ENCODE results near the gene LTC4S. TPM values are rescaled to one million over a fixed set of nuclear protein-coding genes. Genes with fewer than 3 reads are reported as not detected.

The LTC4S gene
- polyA plus RNA-seq, 1 donor from 2014 or later: 5.9 TPM

- no peak overlapping the region for H3K4me2 ChIP-seq (ENCODE audit: low read length)
- no peaks in the 10 kb centered on the region for H3K9me2 ChIP-seq (ENCODE audit: insufficient read depth, low read length)
- H3K9ac ChIP-seq (ENCODE audit: low read length): no peak overlapping the region
- H3K27me3 ChIP-seq (ENCODE audit: insufficient read depth, low read depth, low read length): no peaks in the 10 kb centered on the region
- peaks cover 8% of the 10 kb centered on the region for H3K36me3 ChIP-seq (ENCODE audit: insufficient read depth, low read length)
- no peaks in the 10 kb centered on the region for H3K79me2 ChIP-seq (replicated peaks; ENCODE audit: insufficient read depth, low read length)
- TF ChIP-seq EZH2 (IDR thresholded peaks at IDR 0.05; ENCODE audit: borderline replicate concordance, insufficient read depth, low read length, poor library complexity, severe bottlenecking): no peak
- TF ChIP-seq MXI1 (conservative IDR thresholded peaks at IDR 0.05; ENCODE audit: poor library complexity, severe bottlenecking): no peak
- no peak for TF ChIP-seq EP300 (conservative IDR thresholded peaks at IDR 0.05; ENCODE audit: poor library complexity, severe bottlenecking)
- no peak for TF ChIP-seq POLR2AphosphoS5 (IDR thresholded peaks at IDR 0.05)
- no peak for TF ChIP-seq CTCF (IDR thresholded peaks at IDR 0.05; ENCODE audit: poor library complexity, severe bottlenecking)
- no peak for TF ChIP-seq TAF1 (IDR thresholded peaks at IDR 0.05; ENCODE audit: low read depth)
- no peak for TF ChIP-seq SMC3 (conservative IDR thresholded peaks at IDR 0.05; ENCODE audit: poor library complexity)
- TF ChIP-seq RAD21 (conservative IDR thresholded peaks at IDR 0.05): no peak
- no peak for TF ChIP-seq REST (IDR thresholded peaks at IDR 0.05; ENCODE audit: borderline replicate concordance)
- H3K4me3 ChIP-seq (ENCODE audit: low read length): no peak overlapping the region
- H3F3A ChIP-seq (ENCODE audit: insufficient read depth, low read length, poor library complexity, severe bottlenecking): no peaks in the 10 kb centered on the region
- H2AFZ ChIP-seq (ENCODE audit: low read depth, low read length): no peak overlapping the region
- H4K20me1 ChIP-seq (ENCODE audit: insufficient read depth): no peaks in the 10 kb centered on the region
- no peak overlapping the region for H3K27ac ChIP-seq (ENCODE audit: low read length)
- H3K9me3 ChIP-seq (ENCODE audit: low read length): no peaks in the 10 kb centered on the region
Measured at GRCh38 chr5:179773686-179774040, 20.1 kb upstream of the LTC4S start.

- Histone ChIP-seq H2AFZ (ENCODE audit: low read depth, low read length) (no peak overlapping the region), H4K20me1 (ENCODE audit: insufficient read depth) (no peaks in the 10 kb centered on the region), H3K9me2 (ENCODE audit: insufficient read depth, low read length) (no peaks in the 10 kb centered on the region), H3K36me3 (ENCODE audit: insufficient read depth, low read length) (peaks cover 8% of the 10 kb centered on the region), H3F3A (ENCODE audit: insufficient read depth, low read length, poor library complexity, severe bottlenecking) (no peaks in the 10 kb centered on the region), H3K4me3 (ENCODE audit: low read length) (no peak overlapping the region), H3K27me3 (ENCODE audit: insufficient read depth, low read depth, low read length) (no peaks in the 10 kb centered on the region), H3K27ac (ENCODE audit: low read length) (no peak overlapping the region), H3K9me3 (ENCODE audit: low read length) (no peaks in the 10 kb centered on the region), H3K9ac (ENCODE audit: low read length) (no peak overlapping the region), H3K79me2 (replicated peaks; ENCODE audit: insufficient read depth, low read length) (no peaks in the 10 kb centered on the region), H3K4me2 (ENCODE audit: low read length) (no peak overlapping the region)
- TF ChIP-seq MXI1 (conservative IDR thresholded peaks at IDR 0.05; ENCODE audit: poor library complexity, severe bottlenecking) (no peak), EZH2 (IDR thresholded peaks at IDR 0.05; ENCODE audit: borderline replicate concordance, insufficient read depth, low read length, poor library complexity, severe bottlenecking) (no peak), RAD21 (conservative IDR thresholded peaks at IDR 0.05) (no peak), EP300 (conservative IDR thresholded peaks at IDR 0.05; ENCODE audit: poor library complexity, severe bottlenecking) (no peak), CTCF (IDR thresholded peaks at IDR 0.05; ENCODE audit: poor library complexity, severe bottlenecking) (no peak), REST (IDR thresholded peaks at IDR 0.05; ENCODE audit: borderline replicate concordance) (no peak)
Measured at GRCh38 chr5:179774442-179774841, 19.3 kb upstream of the LTC4S start.

Measured in neural cell (in vitro differentiated cells).